MM.1S (cell line): Measurements from ENCODE around the gene ERGIC3.

Experiments
- CTCF ChIP-seq: fragments of 300-600 bp; sonication (generic); IDR thresholded peaks from 2 replicates; pipeline ENCODE4 v1.5.1; 2016; ENCODE audit warnings: antibody characterized with exemption, low read length, mixed read lengths
- EZH2 ChIP-seq: fragments of 300-600 bp; sonication (generic); optimal IDR thresholded peaks from 2 replicates; pipeline ENCODE3; 2017; ENCODE audit warnings: low read depth, mild to moderate bottlenecking, antibody characterized with exemption, low read length, mixed read lengths
- EZH2phosphoT487 ChIP-seq: fragments of 300-600 bp; sonication (generic); IDR thresholded peaks from 2 replicates; pipeline ENCODE4 v1.6.1; 2018; ENCODE audit warnings: antibody characterized with exemption, low read length

- TF ChIP-seq EZH2phosphoT487 (no peak), EZH2 (no peak), CTCF (no peak)
These were observed 18.2 kb downstream of the ERGIC3 start for GRCh38 chr20:35560105-35560511.
